Hepatocyte (in vitro differentiated cells): ENCODE results near the gene CIAO3.

Source experiments
- CTCF ChIP-seq: fragments of 200-600 bp; sonication (generic); IDR thresholded peaks from 2 replicates; pipeline ENCODE4 v1.5.1; 2016; ENCODE audit warnings: antibody characterized with exemption, mild to moderate bottlenecking; ENCODE audit not compliant: poor library complexity
- EZH2phosphoT487 ChIP-seq: fragments of 200-600 bp; sonication (generic); IDR thresholded peaks from one replicate; pipeline ENCODE4 v1.6.1; 2018; ENCODE audit warnings: antibody characterized with exemption, mild to moderate bottlenecking, low read depth, moderate library complexity; ENCODE audit not compliant: unreplicated experiment, severe bottlenecking

GRCh38 chr16:769934-770333 lies 29.1 kb upstream of the CIAO3 start:
- TF ChIP-seq CTCF (no peak), EZH2phosphoT487 (no peak)
